HG03196 (cell line): ENCODE measurements around the gene CEMIP.
"Not testable (repeated sequence)": the region's sequence is repeated elsewhere in the genome, so short reads cannot be mapped to it uniquely, and the experiment has no call there.

Source experiments
- ATAC-seq: cut with Tn5 transposase; IDR thresholded peaks from one replicate; pipeline ENCODE4 v1.9.1; 2021; ENCODE audit not compliant: unreplicated experiment

CEMIP gene

GRCh38 chr15:80946576-80946975 is 167.4 kb downstream of the CEMIP start:
- no peak for ATAC-seq

- no peak for ATAC-seq
Measured at GRCh38 chr15:80948651-80949292, 169.6 kb downstream of the CEMIP start.

DNA sequence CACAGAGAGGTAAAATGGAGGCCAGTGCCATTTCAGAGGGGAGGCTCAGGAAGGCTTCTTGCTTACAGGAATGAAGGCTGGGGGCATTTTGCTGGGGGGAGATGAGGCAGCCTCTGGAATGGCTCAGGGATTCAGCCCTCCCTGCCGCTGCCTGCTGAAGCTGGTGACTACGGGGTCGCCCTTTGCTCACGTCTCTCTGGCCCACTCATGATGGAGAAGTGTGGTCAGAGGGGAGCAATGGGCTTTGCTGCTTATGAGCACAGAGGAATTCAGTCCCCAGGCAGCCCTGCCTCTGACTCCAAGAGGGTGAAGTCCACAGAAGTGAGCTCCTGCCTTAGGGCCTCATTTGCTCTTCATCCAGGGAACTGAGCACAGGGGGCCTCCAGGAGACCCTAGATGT is 170.6 kb downstream of the CEMIP start:
- no peak for ATAC-seq

DNA sequence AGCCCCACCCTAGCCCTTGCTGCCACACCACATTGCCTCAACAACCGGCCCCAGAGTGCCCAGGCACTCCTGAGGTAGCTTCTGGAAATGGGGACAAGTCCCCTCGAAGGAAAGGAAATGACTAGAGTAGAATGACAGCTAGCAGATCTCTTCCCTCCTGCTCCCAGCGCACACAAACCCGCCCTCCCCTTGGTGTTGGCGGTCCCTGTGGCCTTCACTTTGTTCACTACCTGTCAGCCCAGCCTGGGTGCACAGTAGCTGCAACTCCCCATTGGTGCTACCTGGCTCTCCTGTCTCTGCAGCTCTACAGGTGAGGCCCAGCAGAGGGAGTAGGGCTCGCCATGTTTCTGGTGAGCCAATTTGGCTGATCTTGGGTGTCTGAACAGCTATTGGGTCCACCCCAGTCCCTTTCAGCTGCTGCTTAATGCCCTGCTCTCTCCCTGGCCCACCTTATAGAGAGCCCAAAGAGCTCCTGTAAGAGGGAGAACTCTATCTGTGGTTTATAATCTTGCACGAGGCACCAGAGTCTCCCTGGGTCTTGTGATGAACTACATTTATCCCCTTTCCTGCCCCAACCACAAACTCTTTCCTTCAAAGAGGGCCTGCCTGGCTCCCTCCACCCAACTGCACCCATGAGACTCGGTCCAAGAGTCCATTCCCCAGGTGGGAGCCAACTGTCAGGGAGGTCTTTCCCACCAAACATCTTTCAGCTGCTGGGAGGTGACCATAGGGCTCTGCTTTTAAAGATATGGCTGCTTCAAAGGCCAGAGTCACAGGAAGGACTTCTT is 171.3 kb downstream of the CEMIP start:
- no peak for ATAC-seq

DNA sequence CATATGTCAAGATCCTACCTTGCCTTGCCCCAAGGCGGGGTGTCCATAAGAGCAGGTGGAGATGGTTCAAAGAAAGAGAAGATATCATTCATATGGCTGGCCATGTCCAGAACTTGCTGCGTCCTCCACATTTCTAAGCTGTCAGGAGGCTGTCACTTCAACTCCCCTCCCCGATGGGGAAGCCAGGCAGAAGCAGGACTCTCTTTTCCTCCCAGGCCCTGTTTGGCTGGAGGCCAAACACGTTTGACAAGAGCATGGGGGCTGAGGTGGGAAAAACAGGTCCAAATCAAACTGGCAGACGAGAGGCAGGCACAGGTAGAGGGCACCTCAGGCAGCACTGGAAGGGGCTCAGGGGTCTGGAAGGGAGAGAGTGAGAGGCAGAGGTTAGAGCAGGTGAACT is 172.8 kb downstream of the CEMIP start:
- ATAC-seq, result no peak

GRCh38 chr15:80953001-80953952 is 174.1 kb downstream of the CEMIP start:
- ATAC-seq, result no peak

DNA sequence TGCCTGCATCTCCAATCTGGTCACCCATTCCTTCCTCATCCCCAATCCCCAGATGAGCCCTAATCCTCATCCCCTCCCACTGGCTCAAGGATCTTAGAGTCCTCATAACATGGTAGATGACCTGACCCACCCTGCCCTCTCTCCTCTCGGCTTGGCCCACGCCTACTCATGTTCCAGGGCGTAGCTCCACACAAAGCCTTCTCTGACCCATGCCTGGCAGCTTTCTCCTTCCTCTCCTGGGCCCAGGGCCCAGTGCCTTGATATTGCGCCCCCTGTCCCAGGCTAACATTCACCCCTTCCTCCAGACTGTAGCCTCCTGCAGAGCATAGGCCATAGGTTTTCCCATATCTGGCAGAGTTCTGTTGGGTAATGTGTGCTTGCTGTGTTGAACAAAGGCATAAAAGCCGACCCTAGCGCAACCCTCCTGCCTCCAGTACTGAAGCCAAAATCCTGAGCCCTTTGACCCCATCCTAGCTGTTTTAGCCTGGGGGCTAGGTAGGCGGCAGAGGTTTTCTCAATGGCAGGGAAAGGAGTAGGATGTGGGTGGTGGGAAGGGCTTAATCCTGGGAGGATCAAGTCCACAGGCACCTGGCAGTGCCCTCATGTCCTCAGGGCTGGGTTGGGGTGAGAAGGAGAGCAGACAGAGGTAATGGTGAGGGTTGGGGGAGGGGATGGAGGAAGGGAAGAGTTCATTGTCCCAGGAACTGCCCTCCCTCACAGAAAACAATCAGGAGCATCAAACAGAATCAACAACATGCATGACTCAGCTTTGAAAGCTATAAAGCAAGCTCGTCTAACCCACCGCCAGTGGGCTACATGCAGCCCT is 175.0 kb downstream of the CEMIP start:
- no peak for ATAC-seq

- ATAC-seq, result not testable (repeated sequence)
Measured at GRCh38 chr15:80955571-80956452, 176.6 kb downstream of the CEMIP start.

GRCh38 chr15:80957556-80957955 is 178.4 kb downstream of the CEMIP start:
- ATAC-seq, result no peak

DNA sequence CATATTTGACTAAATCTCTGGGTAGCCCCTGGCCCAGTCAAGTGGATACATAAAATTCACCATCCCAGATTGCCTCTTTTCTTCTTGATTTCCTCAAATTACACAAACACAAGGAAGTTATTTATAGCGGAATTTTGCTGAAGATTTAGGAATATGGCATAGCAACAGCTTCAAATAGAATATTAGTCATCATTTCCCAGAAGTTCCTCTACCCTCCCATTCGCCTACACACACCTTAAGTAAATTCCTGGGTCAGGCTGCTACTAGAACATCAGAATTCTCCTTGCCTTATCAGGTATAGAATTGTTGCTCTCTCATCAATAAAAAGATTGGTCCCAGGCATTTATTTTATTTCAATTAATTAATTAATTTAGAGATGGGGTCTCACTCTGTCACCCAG is 178.8 kb downstream of the CEMIP start:
- ATAC-seq, result no peak

DNA sequence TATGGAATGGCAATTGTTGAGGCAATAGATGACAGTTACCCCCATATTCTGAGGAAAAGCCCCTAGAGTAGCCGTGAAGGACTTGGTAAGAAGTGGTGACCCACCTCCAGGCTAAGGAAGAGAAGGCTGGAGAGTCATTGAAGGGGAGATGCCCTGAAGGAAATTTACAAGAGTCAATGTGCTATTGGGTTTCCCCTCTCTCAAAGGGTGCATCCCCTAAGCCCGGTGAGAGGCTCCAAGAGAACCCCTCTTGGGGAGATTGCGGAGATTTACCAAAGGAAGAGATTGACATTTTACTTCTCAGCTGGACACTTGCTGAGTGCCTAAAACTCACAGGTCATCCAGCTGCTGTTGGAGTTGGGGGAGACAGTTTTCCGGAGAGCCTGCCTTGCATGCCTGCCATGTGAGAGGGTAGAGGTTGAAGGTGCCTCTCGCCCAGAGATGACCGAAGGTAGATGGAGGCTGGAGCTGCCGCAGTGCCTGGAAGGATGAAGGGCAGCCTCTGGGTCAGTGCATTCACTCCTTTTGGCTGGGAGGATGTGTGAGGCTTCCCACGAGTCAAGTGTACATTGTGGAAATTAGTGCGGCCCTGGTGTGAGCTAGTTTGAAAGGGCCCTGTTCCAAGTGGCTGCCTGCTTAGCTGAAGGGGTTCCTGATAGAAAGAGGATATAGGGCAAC is 179.8 kb downstream of the CEMIP start:
- no peak for ATAC-seq

DNA sequence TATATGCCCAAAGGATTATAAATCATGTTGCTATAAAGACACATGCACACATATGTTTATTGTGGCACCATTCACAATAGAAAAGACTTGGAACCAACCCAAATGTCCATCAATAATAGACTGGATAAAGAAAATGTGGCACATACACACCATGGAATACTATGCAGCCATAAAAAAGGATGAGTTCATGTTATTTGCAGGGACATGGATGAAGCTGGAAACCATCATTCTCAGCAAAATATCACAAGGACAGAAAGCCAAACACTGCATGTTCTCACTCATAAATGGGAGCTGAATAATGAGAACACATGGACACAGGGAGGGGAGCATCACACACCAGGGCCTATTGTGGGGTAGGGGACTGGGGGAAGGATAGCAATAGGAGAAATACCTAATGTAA is 186.3 kb downstream of the CEMIP start:
- ATAC-seq, result not testable (repeated sequence)

DNA sequence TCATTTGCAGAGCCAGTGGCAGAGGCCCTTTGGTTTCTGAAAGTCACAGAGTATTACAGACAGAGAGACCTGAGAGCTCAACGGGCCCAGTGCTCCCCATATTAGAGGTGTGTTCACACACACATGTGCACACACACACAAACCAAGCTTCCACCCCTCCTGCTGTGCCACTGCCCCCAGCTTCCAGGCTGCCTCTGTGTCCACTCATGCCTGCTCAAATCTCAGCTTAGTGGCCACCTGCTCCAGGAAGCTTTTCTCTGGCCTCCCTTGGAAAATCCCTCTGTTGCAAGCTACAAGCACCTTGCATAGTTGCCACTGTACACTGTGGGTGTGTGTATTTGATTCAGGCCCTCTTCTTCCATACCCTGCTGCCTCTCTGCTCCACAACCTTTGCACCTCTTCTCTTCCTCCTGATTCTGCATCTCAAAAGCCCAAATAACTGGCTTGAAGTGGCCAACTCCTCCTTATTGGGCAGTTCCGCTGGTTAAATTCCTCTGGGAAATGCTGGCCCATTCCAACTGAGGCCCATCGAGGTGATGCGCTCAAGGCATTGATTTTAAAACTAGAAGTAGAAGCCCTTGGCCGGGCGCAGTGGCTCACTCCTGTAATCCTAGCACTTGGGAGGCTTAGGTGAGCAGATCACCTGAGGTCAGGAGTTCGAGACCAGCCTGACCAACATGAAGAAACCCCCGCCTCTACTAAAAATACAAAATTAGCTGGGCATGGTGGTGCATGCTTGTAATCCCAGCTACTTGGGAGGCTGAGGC is 187.4 kb downstream of the CEMIP start:
- ATAC-seq, result no peak

DNA sequence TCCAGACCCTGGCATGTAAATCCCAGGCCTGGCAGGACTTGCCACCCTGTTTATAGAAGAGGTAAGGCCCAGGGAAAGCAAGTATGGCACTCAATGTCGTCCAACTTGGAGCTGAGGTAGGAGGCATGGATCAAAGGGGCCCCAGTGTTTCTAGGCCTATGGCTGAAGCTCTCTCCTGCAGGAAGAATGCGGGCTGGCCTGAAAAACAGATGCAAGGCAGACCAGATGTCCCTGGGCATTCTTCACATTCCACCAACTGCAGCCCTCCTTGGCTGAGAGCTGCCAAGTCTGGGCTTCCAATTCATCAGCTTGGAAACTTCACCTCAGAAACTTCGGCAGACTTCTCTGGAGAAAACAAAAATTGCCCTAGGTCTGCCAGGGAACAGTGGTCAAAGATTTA is 188.3 kb downstream of the CEMIP start:
- no peak for ATAC-seq

DNA sequence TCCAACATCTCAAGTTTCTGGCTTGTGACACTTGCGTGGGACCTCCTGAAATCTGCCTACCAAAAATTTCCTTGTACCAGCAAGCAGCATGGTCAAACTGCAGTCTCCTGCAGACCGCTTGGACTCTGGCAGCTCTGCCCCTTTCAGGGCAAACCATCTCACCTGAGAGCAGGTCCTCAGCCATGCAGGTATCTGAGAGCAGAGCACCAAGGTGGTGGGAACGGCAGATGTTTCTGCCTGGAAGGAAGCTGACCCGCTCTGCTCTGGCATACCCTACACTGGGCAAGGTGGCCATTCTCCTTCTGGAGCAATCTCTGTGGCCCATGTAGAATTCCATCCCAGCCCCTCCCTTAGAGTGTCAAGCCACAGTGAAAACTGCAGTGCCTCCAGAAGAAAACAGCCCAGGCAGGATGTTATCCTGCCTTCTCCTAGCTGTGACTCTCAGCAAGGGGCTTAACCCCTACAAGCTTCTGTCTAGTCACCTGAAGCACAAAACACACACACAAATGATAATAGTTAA is 188.9 kb downstream of the CEMIP start:
- no peak for ATAC-seq

DNA sequence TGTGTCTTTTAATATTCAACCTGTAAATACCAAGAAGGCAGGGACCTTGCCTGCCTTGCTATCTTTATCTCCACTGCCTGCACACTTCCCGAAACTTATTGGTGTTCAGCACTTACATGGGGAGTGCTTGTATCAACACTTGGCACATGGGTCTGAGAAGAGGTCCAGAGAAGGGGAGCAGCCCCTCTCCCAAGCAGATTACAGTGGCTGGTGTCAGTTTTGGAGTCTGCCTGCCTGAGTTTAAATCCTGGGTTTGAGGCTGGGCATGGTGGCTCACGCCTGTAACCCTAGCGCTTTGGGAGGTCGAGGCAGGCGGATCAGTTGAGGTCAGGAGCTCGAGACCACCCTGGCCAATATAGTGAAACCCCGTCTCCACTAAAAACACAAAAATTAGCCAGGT is 190.1 kb downstream of the CEMIP start:
- no peak for ATAC-seq

GRCh38 chr15:80970018-80970657 is 191.0 kb downstream of the CEMIP start:
- ATAC-seq, result no peak

DNA sequence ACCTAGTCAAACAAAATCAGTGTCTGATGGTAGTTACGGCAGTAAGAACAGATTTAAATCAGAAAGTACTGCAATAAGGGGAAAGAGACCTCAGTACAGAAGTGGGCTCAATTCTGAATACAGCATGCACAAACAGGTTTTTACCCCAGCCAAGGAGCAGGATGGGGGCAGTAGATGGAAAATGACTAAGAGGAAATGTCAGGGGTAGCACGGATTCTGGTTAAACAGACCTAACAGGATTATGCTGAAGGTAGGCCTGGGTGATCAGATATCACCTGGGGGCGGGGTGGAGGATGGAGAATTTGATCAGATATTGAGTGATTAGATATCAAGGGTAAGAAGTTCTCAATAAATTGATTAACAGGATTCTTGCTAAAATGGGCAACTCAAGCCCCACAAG is 191.5 kb downstream of the CEMIP start:
- ATAC-seq, result no peak
